Measurements from ENCODE around the gene C11orf24.

- TF ChIP-seq CTCF (conservative IDR thresholded peaks at IDR 0.05 in 1 of 2, IDR thresholded peaks at IDR 0.05 in 1 of 2; ENCODE audit: extremely low read depth in 1 of 2, insufficient read depth in 1 of 2, low read depth in 1 of 2, low read length in 2 of 2) (no peak), EZH2 (IDR thresholded peaks at IDR 0.05; ENCODE audit: borderline replicate concordance, low read length) (no peak)
Measured at GRCh38 chr11:68303083-68303482, 31.3 kb upstream of the C11orf24 start.

All from mammary epithelial cell (primary cell).